ENCODE measurements around the gene FBRSL1. TPM values are rescaled to one million over a fixed set of nuclear protein-coding genes. Genes with fewer than 3 reads are reported as not detected.

The FBRSL1 gene
- polyA plus RNA-seq, 1 of the 3 experiments (the other 2 are of a cell fraction) = 5.5 TPM

GRCh38 chr12:132535019-132535418, 45.1 kb downstream of the FBRSL1 start:
- Histone ChIP-seq H3K4me3 (ENCODE audit: low read depth in 2 of 2, low read length in 1 of 2) (no peak overlapping the region), H4K20me1 (ENCODE audit: insufficient read depth) (peaks cover 6% of the 10 kb centered on the region; the same call in 1 of the 2 replicates), H2AFZ (ENCODE audit: low read depth) (no peak overlapping the region), H3K9me3 (no peaks in the 10 kb centered on the region), H3K9ac (no peak overlapping the region), H3K79me2 (ENCODE audit: insufficient read depth) (no peaks in the 10 kb centered on the region), H3K9me2 (no peaks in the 10 kb centered on the region), H3K4me2 (no peak overlapping the region), H3K27me3 (ENCODE audit: insufficient read depth) (no peaks in the 10 kb centered on the region), H3F3A (replicated peaks; ENCODE audit: insufficient read depth) (peaks cover 12% of the 10 kb centered on the region), H3K36me3 (replicated peaks in 1 of 2; ENCODE audit: control insufficient read depth in 1 of 2, insufficient read depth in 2 of 2, low read length in 1 of 2) (no peaks in the 10 kb centered on the region), H3K27ac (ENCODE audit: low read depth in 2 of 2, low read length in 1 of 2) (no peak overlapping the region), H3K4me1 (ENCODE audit: control insufficient read depth in 1 of 2, insufficient read depth in 2 of 2, low read depth in 1 of 2, low read length in 1 of 2) (no peaks in the 10 kb centered on the region)
- 87% methylated on average over 11 of the region's 13 CpGs for WGBS (ENCODE audit: low lambda C conversion rate)
- ChIA-PET CTCF (interaction anchor here (1.0 kb wide), 1 partner anchor 12 kb away, joined by 4 read pairs; no protein-coding TSS in a partner anchor), POLR2A (no interaction called here)
- no peak for DNase-seq
- TF ChIP-seq MXI1 (IDR thresholded peaks at IDR 0.05; ENCODE audit: low read depth, low read length) (no peak), GABPA (IDR thresholded peaks at IDR 0.05; ENCODE audit: low read depth) (no peak), USF2 (IDR thresholded peaks at IDR 0.05; ENCODE audit: borderline replicate concordance, low read depth, low read length) (no peak), FOSL2 (IDR thresholded peaks at IDR 0.05; ENCODE audit: borderline replicate concordance, low read depth) (no peak), REST (IDR thresholded peaks at IDR 0.05; ENCODE audit: low read depth, low read length) (no peak), EZH2phosphoT487 (IDR thresholded peaks at IDR 0.05; ENCODE audit: borderline replicate concordance, low read depth) (no peak)

GRCh38 chr12:132536102-132536876, 46.3 kb downstream of the FBRSL1 start:
- Histone ChIP-seq H3K27me3 (ENCODE audit: insufficient read depth) (no peaks in the 10 kb centered on the region), H3K27ac (ENCODE audit: low read depth in 2 of 2, low read length in 1 of 2) (no peak overlapping the region), H4K20me1 (ENCODE audit: insufficient read depth) (peaks cover 6% of the 10 kb centered on the region; the same call in 1 of the 2 replicates), H2AFZ (ENCODE audit: low read depth) (no peak overlapping the region), H3K4me2 (no peak overlapping the region), H3K79me2 (ENCODE audit: insufficient read depth) (no peaks in the 10 kb centered on the region), H3K9ac (no peak overlapping the region), H3K4me3 (ENCODE audit: low read depth in 2 of 2, low read length in 1 of 2) (no peak overlapping the region), H3K36me3 (replicated peaks in 1 of 2; ENCODE audit: control insufficient read depth in 1 of 2, insufficient read depth in 2 of 2, low read length in 1 of 2) (no peaks in the 10 kb centered on the region), H3K4me1 (ENCODE audit: control insufficient read depth in 1 of 2, insufficient read depth in 2 of 2, low read depth in 1 of 2, low read length in 1 of 2) (no peaks in the 10 kb centered on the region), H3K9me3 (no peaks in the 10 kb centered on the region), H3K9me2 (no peaks in the 10 kb centered on the region), H3F3A (replicated peaks; ENCODE audit: insufficient read depth) (peaks cover 12% of the 10 kb centered on the region)
- ChIA-PET POLR2A (no interaction called here), CTCF (interaction anchor here (3.0 kb wide), 1 partner anchor 13 kb away, joined by 9 read pairs; no protein-coding TSS in a partner anchor)
- no peak for DNase-seq
- TF ChIP-seq EZH2phosphoT487 (IDR thresholded peaks at IDR 0.05; ENCODE audit: borderline replicate concordance, low read depth) (no peak), TEAD4 (IDR thresholded peaks at IDR 0.05; ENCODE audit: borderline replicate concordance, insufficient read depth) (no peak), SMC3 (IDR thresholded peaks at IDR 0.05; ENCODE audit: low read depth, low read length) (no peak), GABPA (IDR thresholded peaks at IDR 0.05; ENCODE audit: low read depth) (no peak), PBX3 (IDR thresholded peaks at IDR 0.05) (no peak), FOXM1 (IDR thresholded peaks at IDR 0.05; ENCODE audit: low read depth) (no peak), FOXJ3 (CRISPR knock-in tag; IDR thresholded peaks at IDR 0.05) (no peak)
- WGBS (ENCODE audit: low lambda C conversion rate) = 93% methylated on average over 16 of the region's 16 CpGs

All from SK-N-SH (cell line).